ENCODE results near the gene ADD1. TPM values are rescaled to one million over a fixed set of nuclear protein-coding genes. Genes with fewer than 3 reads are reported as not detected.

The ADD1 gene
- total and polyA plus RNA-seq, 2 donors (not counting 1 experiment from before 2014, with no cell fraction given), result 302 to 383 TPM

GRCh38 chr4:2847302-2847871 lies 3.7 kb downstream of the ADD1 start:
- H2AFZ ChIP-seq (ENCODE audit: insufficient read depth, low read depth, low read length, poor library complexity, severe bottlenecking), result no peak overlapping the region
- peak overlapping the region; percentile 90 for H3K4me2 ChIP-seq (replicated peaks; ENCODE audit: low read depth, low read length, poor library complexity, severe bottlenecking)
- H3K9ac ChIP-seq (ENCODE audit: low read length), result peak overlapping the region; percentile 29
- intact Hi-C loops (cut with micrococcal nuclease), result loop anchor here (5.0 to 10.0 kb wide), 3 partner anchors 150 to 363 kb away; no protein-coding TSS in a partner anchor
- Mint-ChIP-seq H3K4me1 (peaks cover 78% of the 10 kb centered on the region), H3K27ac (peak overlapping the region; percentile 85), H3K9me3 (ENCODE audit: insufficient read depth) (no peaks in the 10 kb centered on the region), H3K27me3 (no peaks in the 10 kb centered on the region), H3K4me3 (peak overlapping the region; percentile 65)
- DNase-seq, result peak; percentile 62
- 32% methylated on average over 6 of the region's 11 CpGs for WGBS (ENCODE audit: insufficient coverage)
- ChIA-PET POLR2A (interaction anchor here (1.6 kb wide), 1 partner anchor 9 kb away, joined by 3 read pairs; no protein-coding TSS in a partner anchor), CTCF (interaction anchor here (1.1 to 1.3 kb wide), 3 partner anchors 10 to 151 kb away, joined by 3 to 5 read pairs (median 3); no protein-coding TSS in a partner anchor)
- H3K27ac ChIP-seq (ENCODE audit: low read length in 2 of 2), result peak overlapping the region; percentile 64 to 69
- peaks cover 21% of the 10 kb centered on the region for H4K20me1 ChIP-seq (ENCODE audit: control insufficient read depth, insufficient read depth, low read length, poor library complexity, severe bottlenecking)
- TF ChIP-seq EZH2 (IDR thresholded peaks at IDR 0.05; ENCODE audit: borderline replicate concordance, insufficient read depth, low read depth, low read length, poor library complexity, severe bottlenecking), result no peak
- TF ChIP-seq, protein P1, sequence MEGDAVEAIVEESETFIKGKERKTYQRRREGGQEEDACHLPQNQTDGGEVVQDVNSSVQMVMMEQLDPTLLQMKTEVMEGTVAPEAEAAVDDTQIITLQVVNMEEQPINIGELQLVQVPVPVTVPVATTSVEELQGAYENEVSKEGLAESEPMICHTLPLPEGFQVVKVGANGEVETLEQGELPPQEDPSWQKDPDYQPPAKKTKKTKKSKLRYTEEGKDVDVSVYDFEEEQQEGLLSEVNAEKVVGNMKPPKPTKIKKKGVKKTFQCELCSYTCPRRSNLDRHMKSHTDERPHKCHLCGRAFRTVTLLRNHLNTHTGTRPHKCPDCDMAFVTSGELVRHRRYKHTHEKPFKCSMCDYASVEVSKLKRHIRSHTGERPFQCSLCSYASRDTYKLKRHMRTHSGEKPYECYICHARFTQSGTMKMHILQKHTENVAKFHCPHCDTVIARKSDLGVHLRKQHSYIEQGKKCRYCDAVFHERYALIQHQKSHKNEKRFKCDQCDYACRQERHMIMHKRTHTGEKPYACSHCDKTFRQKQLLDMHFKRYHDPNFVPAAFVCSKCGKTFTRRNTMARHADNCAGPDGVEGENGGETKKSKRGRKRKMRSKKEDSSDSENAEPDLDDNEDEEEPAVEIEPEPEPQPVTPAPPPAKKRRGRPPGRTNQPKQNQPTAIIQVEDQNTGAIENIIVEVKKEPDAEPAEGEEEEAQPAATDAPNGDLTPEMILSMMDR (IDR thresholded peaks at IDR 0.05), result no peak
- ATAC-seq (ENCODE audit: low read depth), result no peak
- no peaks in the 10 kb centered on the region for H3K36me3 ChIP-seq (replicated peaks in 1 of 2; ENCODE audit: control extremely low read depth in 1 of 2, control insufficient read depth in 1 of 2, extremely low read depth in 1 of 2, insufficient read depth in 2 of 2, low read length in 1 of 2)
- H3K9me3 ChIP-seq (ENCODE audit: control extremely low read depth in 1 of 3, control insufficient read depth in 2 of 3, insufficient read depth in 1 of 3, low read length in 2 of 3), result peaks cover 0 to 4% (median 0%) of the 10 kb centered on the region in 3 donors
- H3K27me3 ChIP-seq (replicated peaks in 1 of 4; ENCODE audit: control extremely low read depth in 1 of 4, control insufficient read depth in 3 of 4, insufficient read depth in 4 of 4, low read length in 3 of 4), result no peaks in the 10 kb centered on the region
- H3K79me2 ChIP-seq (ENCODE audit: control insufficient read depth, insufficient read depth, low read length), result peaks cover 87% of the 10 kb centered on the region
- H3K4me1 ChIP-seq (ENCODE audit: control insufficient read depth in 2 of 2, insufficient read depth in 2 of 2, low read length in 2 of 2), result peaks cover 69 to 72% of the 10 kb centered on the region in 2 donors
- H3K4me3 ChIP-seq (ENCODE audit: control extremely low read depth in 1 of 5, extremely low read depth in 1 of 5, insufficient read depth in 1 of 5, low read depth in 2 of 5, low read length in 4 of 5), result peak overlapping the region in 3 of 5 experiments; percentile 3 to 44 (median 15)

DNA sequence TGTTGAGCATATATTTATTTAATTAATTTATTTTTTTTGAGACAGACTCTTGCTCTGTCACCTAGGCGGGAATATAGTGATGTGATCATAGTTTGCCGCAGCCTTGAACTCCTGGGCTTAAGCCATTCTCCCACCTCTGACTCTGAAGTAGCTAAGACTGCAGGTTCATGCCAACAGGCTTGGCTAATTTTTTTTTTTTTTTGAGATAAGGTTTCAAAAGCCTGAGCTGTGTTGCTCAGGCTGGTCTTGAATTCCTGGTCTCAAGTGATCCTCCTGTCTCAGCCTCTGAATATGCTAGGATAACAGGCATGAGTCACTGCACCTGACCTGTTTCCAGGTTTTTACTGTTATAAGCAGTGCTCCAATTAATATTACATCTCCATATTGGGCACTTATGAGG lies 4.8 kb downstream of the ADD1 start:
- Histone ChIP-seq H4K20me1 (ENCODE audit: control insufficient read depth, insufficient read depth, low read length, poor library complexity, severe bottlenecking) (peaks cover 17% of the 10 kb centered on the region), H2AFZ (ENCODE audit: insufficient read depth, low read depth, low read length, poor library complexity, severe bottlenecking) (no peak overlapping the region), H3K79me2 (ENCODE audit: control insufficient read depth, insufficient read depth, low read length) (peaks cover 78% of the 10 kb centered on the region), H3K9ac (ENCODE audit: low read length) (no peak overlapping the region), H3K27ac (ENCODE audit: low read length in 2 of 2) (peak overlapping the region in 1 of 2 donors; percentile 69), H3K9me3 (ENCODE audit: control extremely low read depth in 1 of 3, control insufficient read depth in 2 of 3, insufficient read depth in 1 of 3, low read length in 2 of 3) (peaks cover 0 to 4% (median 0%) of the 10 kb centered on the region in 3 donors), H3K27me3 (replicated peaks in 1 of 4; ENCODE audit: control extremely low read depth in 1 of 4, control insufficient read depth in 3 of 4, insufficient read depth in 4 of 4, low read length in 3 of 4) (no peaks in the 10 kb centered on the region), H3K36me3 (replicated peaks in 1 of 2; ENCODE audit: control extremely low read depth in 1 of 2, control insufficient read depth in 1 of 2, extremely low read depth in 1 of 2, insufficient read depth in 2 of 2, low read length in 1 of 2) (no peaks in the 10 kb centered on the region), H3K4me1 (ENCODE audit: control insufficient read depth in 2 of 2, insufficient read depth in 2 of 2, low read length in 2 of 2) (peaks cover 71 to 73% of the 10 kb centered on the region in 2 donors), H3K4me3 (ENCODE audit: control extremely low read depth in 1 of 5, extremely low read depth in 1 of 5, insufficient read depth in 1 of 5, low read depth in 2 of 5, low read length in 4 of 5) (no peak overlapping the region), H3K4me2 (replicated peaks; ENCODE audit: low read depth, low read length, poor library complexity, severe bottlenecking) (peak overlapping the region; percentile 40)
- no peak for DNase-seq
- Mint-ChIP-seq H3K4me3 (no peak overlapping the region), H3K27ac (no peak overlapping the region), H3K9me3 (ENCODE audit: insufficient read depth) (no peaks in the 10 kb centered on the region), H3K4me1 (peaks cover 75% of the 10 kb centered on the region), H3K27me3 (no peaks in the 10 kb centered on the region)
- intact Hi-C loops (cut with micrococcal nuclease), result loop anchor here (5.0 to 10.0 kb wide), 3 partner anchors 151 to 364 kb away; no protein-coding TSS in a partner anchor
- no CpG with 5 or more reads among the region's 2 CpGs for WGBS (ENCODE audit: insufficient coverage)
- no peak for ATAC-seq (ENCODE audit: low read depth)
- CTCF ChIA-PET, result interaction anchor here (0.7 to 1.2 kb wide), 3 partner anchors 14 to 151 kb away, joined by 3 to 4 read pairs (median 3); no protein-coding TSS in a partner anchor
- TF ChIP-seq, protein P1 (IDR thresholded peaks at IDR 0.05), result no peak
- no peak for TF ChIP-seq EZH2 (IDR thresholded peaks at IDR 0.05; ENCODE audit: borderline replicate concordance, insufficient read depth, low read depth, low read length, poor library complexity, severe bottlenecking)
- POLR2A ChIA-PET, result interaction anchor here (1.6 kb wide), 1 partner anchor 10 kb away, joined by 3 read pairs; no protein-coding TSS in a partner anchor
